K562 (cell line): Measurements from ENCODE around the gene FRMD1. TPM values are rescaled to one million over a fixed set of nuclear protein-coding genes. Genes with fewer than 3 reads are reported as not detected.

Source experiments
- ATAC-seq: fragments of 200-7000 bp; cut with Tn5 transposase; 3 replicates; pipeline ENCODE4 v1.9.1; 2020; ENCODE audit warnings: moderate library complexity
- BruUV-seq: library from RNA; stranded (reverse); fragments of 400-500 nt; replicated peaks from 2 replicates; lab custom pipeline; 2021; lab: Mats Ljungman, UMichigan
- CTCF ChIA-PET: fragments of 300-600 bp; formaldehyde crosslinking; extraction: SDS; loops from one replicate; lab custom pipeline; 2021; ENCODE audit warnings: low intra/inter-chr PET ratio; lab: Yijun Ruan, JAX
- POLR2A ChIA-PET: fragments of 300-600, 350-650 bp; sonication (Branson Sonifier 250); formaldehyde crosslinking; extraction: SDS; loops from one replicate; lab custom pipeline; 2021; ENCODE audit warnings: antibody characterized with exemption, inconsistent platforms; lab: Yijun Ruan, JAX
- DNase-seq, 4 experiments: peaks; one replicate each; pipeline versions ENCODE4 v3.0.0 to v3.0.0-alpha.2; 2011 to 2018; ENCODE audit warnings: low spot score in 3 of 4, mixed read lengths in 3 of 4; ENCODE audit errors: extremely low read depth in 1 of 4
- FAIRE-seq: peaks from 2 replicates; lab custom pipeline; 2011; peaks lifted over from hg19 to GRCh38; lab: Jason Lieb, UNC
- H2AFZ ChIP-seq: 2 replicates; pipeline ENCODE4 v1.6.0; 2011; ENCODE audit warnings: low read depth, low read length, control low read depth, inconsistent platforms
- H3K27ac ChIP-seq: fragments of 200-600 bp; 3 replicates; pipeline ENCODE4 v1.8.0; 2011; ENCODE audit warnings: low read depth, mild to moderate bottlenecking, control low read depth, inconsistent platforms, low read length, moderate library complexity, mixed read lengths; ENCODE audit errors: extremely low read depth
- H3K27me3 ChIP-seq, 2 experiments: fragments of 300-600 bp in 1 of 2; 2 replicates in 1 of 2; 3 replicates in 1 of 2; pipeline versions ENCODE4 v1.6.0 to v1.8.0; 2011; ENCODE audit warnings: inconsistent platforms in 2 of 2, low read length in 2 of 2, mild to moderate bottlenecking in 1 of 2, mixed read lengths in 1 of 2, moderate library complexity in 1 of 2; ENCODE audit not compliant: control insufficient read depth in 2 of 2, insufficient read depth in 2 of 2
- H3K36me3 ChIP-seq: fragments of 300-600 bp; 3 replicates; pipeline ENCODE4 v1.8.0; 2011; ENCODE audit warnings: mild to moderate bottlenecking, low read length, inconsistent platforms; ENCODE audit not compliant: control insufficient read depth, insufficient read depth
- H3K4me1 ChIP-seq, 2 experiments: fragments of 200-600 bp in 1 of 2; replicated peaks in 1 of 2; 2 replicates in 1 of 2; 3 replicates in 1 of 2; pipeline versions ENCODE4 v1.5.1 to v1.8.0; 2011; ENCODE audit warnings: inconsistent platforms in 2 of 2, low read length in 2 of 2, mild to moderate bottlenecking in 1 of 2, mixed read lengths in 1 of 2, moderate library complexity in 1 of 2; ENCODE audit not compliant: control insufficient read depth in 2 of 2, insufficient read depth in 2 of 2
- H3K4me2 ChIP-seq: 2 replicates; pipeline ENCODE4 v1.6.1; 2011; ENCODE audit warnings: low read length, control low read depth, inconsistent platforms, mixed read lengths; ENCODE audit not compliant: insufficient read depth
- H3K4me3 ChIP-seq: fragments of 200-600 bp; sonication (generic), shearing (Covaris generic); 2 replicates; pipeline ENCODE4 v1.5.1; 2016; ENCODE audit warnings: control low read depth, inconsistent platforms
- H3K79me2 ChIP-seq: fragments of 200-600 bp; 3 replicates; pipeline ENCODE4 v1.8.0; 2011; ENCODE audit warnings: low read length, inconsistent platforms; ENCODE audit not compliant: control insufficient read depth, insufficient read depth
- H3K9ac ChIP-seq, 2 experiments: 2 replicates each; pipeline versions ENCODE4 v1.6.0 to v1.6.1; 2011; ENCODE audit warnings: low read depth in 2 of 2, low read length in 2 of 2, control low read depth in 1 of 2, inconsistent platforms in 1 of 2, mild to moderate bottlenecking in 1 of 2, mixed read lengths in 1 of 2; ENCODE audit not compliant: insufficient read depth in 1 of 2
- H3K9me1 ChIP-seq: one replicate; pipeline ENCODE4 v1.6.0; 2011; ENCODE audit warnings: inconsistent platforms, mild to moderate bottlenecking, low read length, moderate library complexity; ENCODE audit not compliant: control insufficient read depth, insufficient read depth
- H3K9me3 ChIP-seq: replicated peaks from 2 replicates; pipeline ENCODE4 v1.5.1; 2011; ENCODE audit warnings: low read depth, low read length, inconsistent platforms; ENCODE audit not compliant: control insufficient read depth, insufficient read depth
- H4K20me1 ChIP-seq: replicated peaks from 2 replicates; pipeline ENCODE4 v1.6.1; 2011; ENCODE audit warnings: low read length, inconsistent platforms, mixed read lengths; ENCODE audit not compliant: control insufficient read depth, insufficient read depth
- CC2D1A ChIP-seq: fragments of 450-650 bp; IDR thresholded peaks from 2 replicates; pipeline ENCODE4 v1.6.1; 2017; ENCODE audit warnings: mild to moderate bottlenecking
- CHAMP1 ChIP-seq: fragments of 450-650 bp; IDR thresholded peaks from 2 replicates; pipeline ENCODE4 v1.6.1; 2016; ENCODE audit warnings: mild to moderate bottlenecking
- EP400 ChIP-seq: fragments of 450-650 bp; IDR thresholded peaks from 2 replicates; pipeline ENCODE4 v1.6.1; 2017; ENCODE audit warnings: antibody characterized with exemption, mild to moderate bottlenecking, moderate library complexity
- RAD51 ChIP-seq: fragments of 450-650 bp; IDR thresholded peaks from 2 replicates; pipeline ENCODE4 v1.7.1; 2016; ENCODE audit warnings: low read depth, mild to moderate bottlenecking, borderline replicate concordance
- SIRT6 ChIP-seq: IDR thresholded peaks from one replicate; pipeline ENCODE4 v1.6.1; 2012; ENCODE audit warnings: low read depth, mild to moderate bottlenecking, control low read depth, inconsistent platforms, low read length, moderate library complexity
- SMARCA4 ChIP-seq: fragments of 450-650 bp; IDR thresholded peaks from 2 replicates; pipeline ENCODE4 v1.6.1; 2016
- TSC22D4 ChIP-seq: fragments of 450-650 bp; IDR thresholded peaks from 2 replicates; pipeline ENCODE4 v1.6.1; 2016; ENCODE audit warnings: missing genetic modification characterization, missing biosample characterization, control low read depth
- ZNF584 ChIP-seq: fragments of 200-800 bp; sonication (Bioruptor generic); IDR thresholded peaks from 2 replicates; pipeline ENCODE4 v1.6.1; 2016; ENCODE audit warnings: low read depth, mild to moderate bottlenecking, missing genetic modification characterization, missing compliant biosample characterization
- WGBS: fragments of 100-300 bp; shearing (Covaris generic); methylation state at CpG from one replicate; pipeline ENCODE4 v1.1.6; 2016; ENCODE audit warnings: low coverage, mixed read lengths; ENCODE audit not compliant: insufficient coverage; ENCODE audit errors: missing lambda C conversion rate; 5-methylcytosine and 5-hydroxymethylcytosine counted together
- in situ Hi-C: fragments of 300-500 bp; cut with MboI; formaldehyde crosslinking; loops from 4 replicates; pipeline ENCODE4 v1.15.0; 2018; ENCODE audit warnings: inconsistent platforms, mixed read lengths
- intact Hi-C: fragments of 100-400 bp; cut with micrococcal nuclease; formaldehyde crosslinking; loops from 2 replicates; pipeline ENCODE4 v1.14.2; 2022
- polyA plus RNA-seq, 8 experiments: library from polyadenylated mRNA; depleted of rRNA in 4 of 8; stranded (reverse) in 5 of 8; unstranded in 3 of 8; fragments of >200 nt; fragmentation: Nextera tagmentation in 2 of 8; fragmentation: Illumina TruSeq in 1 of 8; extraction: Ambion mirVana in 2 of 8; extraction: Trizol in 1 of 8; gene quantifications; 2 replicates each; pipeline versions ENCODE4 v1.2.1 to v1.2.3, GENCODE V29; 2011 to 2014; ENCODE audit warnings: inconsistent platforms in 1 of 8, missing spikeins in 1 of 8
- total RNA-seq, 7 experiments: library from RNA; depleted of rRNA in 6 of 7; stranded (reverse); fragments of >200 nt in 6 of 7; fragmentation: Illumina TruSeq in 2 of 7; extraction: Trizol in 2 of 7; gene quantifications; 2 replicates each; pipeline versions ENCODE4 v1.2.1 to v1.2.3, GENCODE V29; 2011 to 2021; ENCODE audit warnings: low replicate concordance in 1 of 7
- TF ChIP-seq, protein P1 (sequence below): fragments of 250-450 bp; sonication (Bioruptor Pico); IDR thresholded peaks from 2 replicates; pipeline ENCODE4 v1.5.0; 2020; ENCODE audit warnings: mild to moderate bottlenecking

FRMD1 gene
- total and polyA plus RNA-seq, 9 of the 15 experiments (the other 6 are each of a cell fraction or from before 2014, with no cell fraction given), result 0.01 to 0.04 (median 0.01) TPM; not detected in 6

GRCh38 chr6:168101590-168102314 lies 22.7 kb upstream of the FRMD1 start:
- H3K36me3 ChIP-seq, result no peaks in the 10 kb centered on the region
- POLR2A ChIA-PET, result no interaction called here
- peaks cover 59 to 78% of the 10 kb centered on the region in 2 experiments for H3K27me3 ChIP-seq
- no peak overlapping the region for H3K9ac ChIP-seq
- no peak overlapping the region for H3K4me2 ChIP-seq
- H3K79me2 ChIP-seq, result no peaks in the 10 kb centered on the region
- CTCF ChIA-PET, result no interaction called here
- intact Hi-C loops, result no loop called here
- no peaks in the 10 kb centered on the region for H3K9me3 ChIP-seq
- H3K4me1 ChIP-seq, result peaks cover 10 to 13% of the 10 kb centered on the region in 2 experiments; a peak in 4 of 5 replicates
- no peak overlapping the region for H3K4me3 ChIP-seq
- no TSS peak for BruUV-seq
- DNase-seq (no peak), ATAC-seq (no peak), FAIRE-seq (no peak)
- no peaks in the 10 kb centered on the region for H3K9me1 ChIP-seq
- peaks cover 8% of the 10 kb centered on the region for H4K20me1 ChIP-seq
- TF ChIP-seq RAD51, result no peak
- no peak overlapping the region for H2AFZ ChIP-seq
- in situ Hi-C loops, result no loop called here
- no peak overlapping the region for H3K27ac ChIP-seq
- 7% methylated on average over 45 of the region's 61 CpGs for WGBS

- no peaks in the 10 kb centered on the region for H3K79me2 ChIP-seq
- intact Hi-C loops (no loop called here), in situ Hi-C loops (no loop called here)
- POLR2A ChIA-PET, result no interaction called here
- no TSS peak for BruUV-seq
- H3K4me2 ChIP-seq, result no peak overlapping the region
- CTCF ChIA-PET, result no interaction called here
- no peaks in the 10 kb centered on the region for H3K9me1 ChIP-seq
- no peak overlapping the region for H3K27ac ChIP-seq
- H3K36me3 ChIP-seq, result no peaks in the 10 kb centered on the region
- H3K4me1 ChIP-seq, result peaks cover 5 to 13% of the 10 kb centered on the region in 2 experiments; a peak in 3 of 5 replicates
- ATAC-seq (no peak), FAIRE-seq (no peak), DNase-seq (no peak)
- no peak overlapping the region for H3K4me3 ChIP-seq
- WGBS, result 11% methylated on average over 32 of the region's 52 CpGs
- no peaks in the 10 kb centered on the region for H3K9me3 ChIP-seq
- H3K9ac ChIP-seq, result no peak overlapping the region
- H3K27me3 ChIP-seq, result peaks cover 65 to 85% of the 10 kb centered on the region in 2 experiments
- H4K20me1 ChIP-seq, result peaks cover 14% of the 10 kb centered on the region
- no peak overlapping the region for H2AFZ ChIP-seq
- TF ChIP-seq TSC22D4 (no peak), EP400 (no peak), SIRT6 (no peak), SMARCA4 (no peak), CC2D1A (no peak), CHAMP1 (no peak), ZNF584 (CRISPR knock-in tag) (no peak)
- TF ChIP-seq, protein P1, sequence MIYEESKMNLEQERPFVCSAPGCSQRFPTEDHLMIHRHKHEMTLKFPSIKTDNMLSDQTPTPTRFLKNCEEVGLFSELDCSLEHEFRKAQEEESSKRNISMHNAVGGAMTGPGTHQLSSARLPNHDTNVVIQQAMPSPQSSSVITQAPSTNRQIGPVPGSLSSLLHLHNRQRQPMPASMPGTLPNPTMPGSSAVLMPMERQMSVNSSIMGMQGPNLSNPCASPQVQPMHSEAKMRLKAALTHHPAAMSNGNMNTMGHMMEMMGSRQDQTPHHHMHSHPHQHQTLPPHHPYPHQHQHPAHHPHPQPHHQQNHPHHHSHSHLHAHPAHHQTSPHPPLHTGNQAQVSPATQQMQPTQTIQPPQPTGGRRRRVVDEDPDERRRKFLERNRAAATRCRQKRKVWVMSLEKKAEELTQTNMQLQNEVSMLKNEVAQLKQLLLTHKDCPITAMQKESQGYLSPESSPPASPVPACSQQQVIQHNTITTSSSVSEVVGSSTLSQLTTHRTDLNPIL (CRISPR knock-in tag), result no peak
These were observed 22.0 kb upstream of the FRMD1 start for GRCh38 chr6:168100803-168101589.
